Measurements from ENCODE around the gene AMZ2.
"Not testable (repeated sequence)": the region's sequence is repeated elsewhere in the genome, so short reads cannot be mapped to it uniquely, and the experiment has no call there.

Gene AMZ2

GRCh38 chr17:68220786-68221185 lies 27.1 kb upstream of the AMZ2 start:
- not testable (repeated sequence) for DNase-seq (ENCODE audit: low spot score)

DNA sequence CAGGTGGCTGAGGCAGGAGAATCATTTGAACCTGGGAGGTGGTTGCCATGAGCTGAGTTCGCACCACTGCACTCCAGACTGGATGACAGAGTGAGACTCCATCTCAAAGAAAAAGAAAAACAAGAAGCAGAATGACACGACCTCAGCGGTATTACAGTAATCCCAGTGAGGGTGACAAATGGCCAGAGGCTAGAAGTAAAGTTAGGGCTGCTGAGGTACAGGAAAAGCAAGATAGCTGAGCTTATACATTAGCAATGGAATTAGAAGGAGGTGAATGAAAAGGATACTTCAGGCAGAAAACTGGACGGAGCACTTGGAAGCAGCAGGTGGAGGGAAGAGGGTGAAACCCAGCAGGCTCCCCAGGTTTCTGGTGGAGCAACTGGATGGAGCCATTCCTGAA lies 26.1 kb upstream of the AMZ2 start:
- DNase-seq (ENCODE audit: low spot score), result no peak

GRCh38 chr17:68222606-68223005 lies 25.2 kb upstream of the AMZ2 start:
- no peak for DNase-seq (ENCODE audit: low spot score)

GRCh38 chr17:68225055-68225454 lies 22.8 kb upstream of the AMZ2 start:
- DNase-seq (ENCODE audit: low spot score), result not testable (repeated sequence)

DNA sequence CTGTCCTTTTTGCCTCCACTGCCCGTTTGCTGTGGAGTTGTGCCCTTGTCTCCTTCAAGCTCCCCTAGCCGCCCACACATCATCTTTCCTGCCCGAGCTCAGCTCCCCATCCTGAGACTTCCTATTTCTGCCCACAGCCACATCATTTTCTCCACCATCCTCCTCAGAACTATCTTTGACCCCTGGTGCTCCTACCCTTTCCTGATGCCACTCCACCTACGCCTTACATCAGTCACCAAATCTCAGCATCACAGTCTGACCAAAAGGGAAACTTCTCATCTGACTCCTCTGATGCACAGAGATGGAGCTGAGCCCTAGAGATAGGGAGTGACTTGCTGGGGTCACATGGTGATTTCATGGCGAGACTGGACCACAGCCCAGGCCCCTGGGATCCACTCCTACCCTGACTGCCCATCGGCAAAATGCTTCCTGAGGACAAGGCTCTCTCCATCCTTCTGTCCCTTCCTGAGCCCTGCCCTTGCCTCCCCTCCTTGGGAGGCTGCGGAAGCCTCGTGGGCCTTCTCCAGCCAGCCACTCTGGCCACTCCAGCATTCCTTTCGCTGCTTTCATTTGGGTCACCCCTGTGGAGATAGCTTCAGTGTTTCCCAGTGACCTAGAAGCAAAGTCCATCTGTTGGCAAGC lies 19.7 kb upstream of the AMZ2 start:
- not testable (repeated sequence) for DNase-seq (ENCODE audit: low spot score)

DNA sequence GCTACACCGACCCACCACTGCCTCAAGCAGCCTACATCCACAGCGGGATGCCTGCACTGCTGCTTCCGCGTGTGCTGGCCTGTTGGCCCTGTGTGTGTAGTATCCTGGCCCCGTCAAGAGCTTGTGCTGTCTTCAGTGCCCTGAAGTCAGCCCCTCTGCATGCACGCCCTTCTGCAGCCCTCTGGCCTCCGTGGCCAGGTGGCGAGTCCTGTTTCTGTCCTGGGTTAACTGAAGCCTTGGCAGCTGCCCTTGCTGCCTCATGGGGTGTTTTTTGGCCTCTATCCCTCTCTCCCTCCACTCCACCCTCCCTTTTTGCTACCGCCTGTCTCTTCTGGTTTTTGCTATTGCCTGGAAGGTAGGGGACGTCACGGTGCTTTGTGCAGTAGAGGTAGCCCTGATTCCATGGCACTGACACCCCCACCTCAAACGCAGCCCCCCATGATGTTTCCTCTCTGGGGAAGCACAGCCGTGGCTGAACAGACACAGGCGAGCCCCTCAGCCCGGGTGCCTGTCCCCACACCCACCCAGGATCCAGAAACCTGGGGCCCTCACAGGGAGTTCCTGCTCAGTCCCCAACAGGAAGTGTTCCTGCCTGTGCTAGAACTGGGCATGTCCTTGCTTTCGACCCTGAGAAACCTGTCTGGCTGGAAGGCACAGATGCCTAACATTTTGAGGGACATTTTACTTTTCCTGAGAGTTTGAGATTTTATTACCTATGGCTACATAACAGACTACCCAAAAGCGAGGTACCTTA lies 18.8 kb upstream of the AMZ2 start:
- DNase-seq (ENCODE audit: low spot score), result no peak

DNA sequence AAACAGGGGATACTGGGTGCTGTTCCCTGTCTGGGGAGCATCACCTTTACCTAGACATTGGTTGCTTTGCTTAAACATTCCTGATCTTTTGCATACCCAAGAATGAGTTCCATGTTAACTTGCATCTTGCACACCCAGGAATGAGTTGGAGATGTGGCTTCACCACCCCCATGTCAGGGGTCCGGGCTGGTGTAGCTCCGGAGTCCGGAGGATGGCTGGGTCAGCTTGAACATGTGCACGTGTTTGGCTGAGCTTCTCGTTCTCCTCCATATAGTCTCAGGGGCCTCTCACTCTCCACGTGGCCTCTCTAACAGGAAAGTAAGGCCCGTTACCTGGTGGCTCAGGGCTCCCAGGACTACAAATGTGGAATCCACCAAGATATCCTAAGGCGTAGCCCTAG lies 18.2 kb upstream of the AMZ2 start:
- no peak for DNase-seq (ENCODE audit: low spot score)

GRCh38 chr17:68231131-68231530 lies 16.7 kb upstream of the AMZ2 start:
- not testable (repeated sequence) for DNase-seq (ENCODE audit: low spot score)

DNA sequence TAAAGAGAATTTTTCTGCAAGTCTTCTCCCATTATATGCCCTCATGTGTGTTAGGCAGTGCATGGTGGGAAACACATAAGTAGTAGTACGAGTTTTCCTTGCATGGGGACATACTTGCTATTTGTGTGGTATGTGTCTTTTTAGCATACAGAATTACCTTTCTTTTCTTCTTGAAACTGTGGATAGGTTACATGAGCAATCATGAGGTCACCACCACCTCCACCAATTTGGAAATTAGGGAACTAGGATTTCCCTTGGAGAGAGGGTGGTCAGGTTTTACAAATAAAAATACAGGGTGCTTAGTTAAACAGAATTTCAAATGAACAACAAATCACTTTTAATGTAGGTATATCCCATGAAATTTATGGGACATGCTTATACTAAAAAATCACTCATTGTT lies 16.3 kb upstream of the AMZ2 start:
- DNase-seq (ENCODE audit: low spot score), result no peak

GRCh38 chr17:68232741-68233140 lies 15.1 kb upstream of the AMZ2 start:
- peak; percentile 65 for DNase-seq (ENCODE audit: low spot score)

- peak; percentile 63 for DNase-seq (ENCODE audit: low spot score)
Measured at GRCh38 chr17:68234726-68235335, 13.0 kb upstream of the AMZ2 start.

DNA sequence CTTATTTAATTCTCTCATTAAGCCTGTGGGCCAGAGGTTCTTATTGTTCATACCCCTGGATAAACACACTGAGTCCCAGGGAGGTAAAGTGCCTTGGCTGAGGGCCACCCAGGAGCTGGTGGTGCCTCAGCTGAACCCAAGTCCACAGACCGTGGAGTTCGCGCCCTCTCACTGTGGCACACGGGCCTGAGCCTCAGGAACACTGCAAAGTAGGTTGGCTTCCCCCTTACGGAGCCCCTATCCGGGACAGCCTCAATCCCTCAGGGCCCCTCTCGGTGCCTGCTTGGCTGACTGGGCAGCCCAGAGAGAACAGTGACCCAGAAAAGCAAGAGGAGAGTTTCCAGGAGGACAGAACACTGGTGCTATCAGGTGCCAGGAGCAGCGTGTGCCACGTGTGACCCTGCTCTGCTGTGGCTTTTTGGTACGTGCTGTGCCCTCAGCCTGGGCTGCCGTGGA lies 12.5 kb upstream of the AMZ2 start:
- DNase-seq (ENCODE audit: low spot score), result not testable (repeated sequence)

- not testable (repeated sequence) for DNase-seq (ENCODE audit: low spot score)
Measured at GRCh38 chr17:68237369-68238163, 10.3 kb upstream of the AMZ2 start.

GRCh38 chr17:68238164-68238870 lies 9.5 kb upstream of the AMZ2 start:
- no peak for DNase-seq (ENCODE audit: low spot score)

- DNase-seq (ENCODE audit: low spot score), result no peak
Measured at GRCh38 chr17:68238871-68239253, 9.0 kb upstream of the AMZ2 start.

GRCh38 chr17:68239632-68240366 lies 8.0 kb upstream of the AMZ2 start:
- DNase-seq (ENCODE audit: low spot score), result no peak

DNA sequence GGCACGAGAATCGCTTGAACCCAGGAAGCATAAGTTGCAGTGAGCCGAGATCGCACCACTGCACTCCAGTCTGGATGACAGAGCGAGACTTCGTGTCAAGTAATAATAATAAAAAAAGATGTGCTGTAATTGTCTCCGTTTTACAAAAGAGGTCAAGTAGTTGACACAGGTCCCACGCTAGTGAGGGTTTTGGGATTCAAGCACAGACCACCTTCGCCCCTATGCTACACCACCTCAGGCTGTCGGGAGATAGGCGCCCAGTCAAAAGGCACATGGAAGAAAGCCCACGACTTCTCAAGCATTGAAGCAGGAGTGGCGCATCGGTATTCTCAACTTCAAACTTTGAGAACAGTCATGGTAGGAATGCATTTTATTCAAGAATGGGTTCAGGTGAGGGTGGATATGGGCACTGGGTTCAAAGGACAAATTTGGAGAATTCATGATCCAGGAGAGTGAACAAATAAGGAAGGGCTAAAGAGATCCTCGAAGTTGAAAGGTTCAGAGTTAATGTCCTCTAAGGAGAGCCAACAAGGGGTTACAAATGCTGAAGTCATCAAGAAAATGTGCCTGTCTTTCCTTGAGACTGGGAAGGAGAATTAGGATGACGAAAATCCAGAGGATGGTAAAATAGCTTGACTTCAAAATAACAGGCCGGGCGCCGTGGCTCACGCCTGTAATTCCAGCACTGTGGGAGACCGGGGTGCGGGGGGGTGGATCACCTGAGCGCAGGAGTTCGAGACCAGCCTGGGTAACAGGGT lies 1.4 kb upstream of the AMZ2 start:
- no peak for DNase-seq (ENCODE audit: low spot score)

DNA sequence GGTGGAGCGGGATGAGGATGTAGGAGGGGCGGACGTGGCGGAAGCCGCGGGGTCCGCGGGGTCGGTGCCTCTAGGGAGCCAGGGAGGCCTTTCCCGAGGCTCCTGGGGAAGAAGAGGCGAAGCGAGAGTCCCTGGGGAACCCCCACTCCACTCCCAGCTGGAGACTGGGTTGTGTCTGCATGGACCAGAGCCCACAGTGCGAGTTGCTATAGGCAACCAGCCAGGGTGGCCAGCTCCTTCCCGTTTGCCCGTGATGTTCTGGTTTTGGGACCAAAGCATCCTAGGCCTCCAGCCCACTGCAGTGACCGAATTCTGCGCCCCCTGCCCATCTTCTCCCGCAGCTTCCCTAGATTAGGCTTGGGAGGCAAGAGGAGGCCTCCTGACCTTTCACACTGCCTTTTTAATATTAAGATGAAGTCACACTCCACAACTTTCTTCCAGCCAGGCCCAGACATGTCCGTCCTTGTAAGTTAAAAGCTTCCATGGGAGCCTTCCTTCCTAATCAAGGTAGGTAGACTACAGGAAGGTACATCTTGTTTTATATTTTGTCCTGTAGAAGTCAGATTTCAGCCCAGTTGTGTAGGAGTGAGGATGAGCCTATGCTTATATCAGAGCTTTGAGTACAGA lies 469 bp downstream of the AMZ2 start:
- DNase-seq (ENCODE audit: low spot score), result peak; percentile 82

GRCh38 chr17:68248891-68249290 lies 1.0 kb downstream of the AMZ2 start:
- DNase-seq (ENCODE audit: low spot score), result no peak

- DNase-seq (ENCODE audit: low spot score), result no peak
Measured at GRCh38 chr17:68249354-68249765, 1.5 kb downstream of the AMZ2 start.
